ENCODE measurements around the gene OR4N5. TPM values are rescaled to one million over a fixed set of nuclear protein-coding genes. Genes with fewer than 3 reads are reported as not detected.

Gene OR4N5
- total and polyA plus RNA-seq, 12 donors, result not detected

DNA sequence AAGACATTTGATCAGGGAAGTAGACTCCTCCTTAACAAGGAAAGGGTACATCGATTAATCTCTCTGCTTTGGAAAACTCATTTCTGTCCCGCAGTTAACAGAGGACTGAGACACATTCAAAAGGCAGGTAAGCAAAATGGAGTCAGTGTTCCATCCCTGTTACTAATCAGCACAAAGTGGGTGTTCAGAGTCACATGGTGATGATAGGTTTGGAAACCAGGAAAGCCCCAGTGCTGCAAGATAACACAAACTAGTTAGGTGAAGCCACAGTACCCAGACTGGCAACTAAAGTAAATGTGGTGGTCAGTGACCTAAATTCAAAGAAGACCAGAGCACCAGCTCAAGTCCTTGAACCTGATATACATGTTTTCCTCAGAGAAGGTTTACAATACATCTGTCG is 26.3 kb upstream of the OR4N5 start:
- WGBS, 2 donors, result 58 to 69% methylated on average over 3 of the region's 3 CpGs
- ATAC-seq, result no peak

DNA sequence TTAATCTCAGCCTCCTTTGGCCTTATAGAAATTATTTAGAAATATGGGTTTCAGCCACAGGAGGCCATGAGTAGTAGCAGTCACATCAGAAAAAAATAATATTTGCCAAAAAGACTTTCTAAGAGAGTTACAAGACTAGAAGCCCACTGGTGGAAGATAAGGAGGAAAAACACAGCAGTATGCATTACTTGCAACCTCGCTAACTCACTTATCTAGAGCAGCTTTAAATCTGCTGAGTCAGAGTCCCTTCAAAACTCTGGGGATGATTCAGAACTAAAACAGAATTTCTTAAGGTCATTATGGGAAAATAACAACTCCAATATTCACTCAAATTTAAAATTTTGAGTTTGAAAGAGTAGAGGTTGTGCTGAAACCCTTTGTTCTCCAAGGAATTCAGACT is 21.9 kb upstream of the OR4N5 start:
- H3K36me3 ChIP-seq, result no peaks in the 10 kb centered on the region
- H3K4me3 ChIP-seq, result no peak overlapping the region
- no peaks in the 10 kb centered on the region for H3K27me3 ChIP-seq
- TF ChIP-seq, protein P1, sequence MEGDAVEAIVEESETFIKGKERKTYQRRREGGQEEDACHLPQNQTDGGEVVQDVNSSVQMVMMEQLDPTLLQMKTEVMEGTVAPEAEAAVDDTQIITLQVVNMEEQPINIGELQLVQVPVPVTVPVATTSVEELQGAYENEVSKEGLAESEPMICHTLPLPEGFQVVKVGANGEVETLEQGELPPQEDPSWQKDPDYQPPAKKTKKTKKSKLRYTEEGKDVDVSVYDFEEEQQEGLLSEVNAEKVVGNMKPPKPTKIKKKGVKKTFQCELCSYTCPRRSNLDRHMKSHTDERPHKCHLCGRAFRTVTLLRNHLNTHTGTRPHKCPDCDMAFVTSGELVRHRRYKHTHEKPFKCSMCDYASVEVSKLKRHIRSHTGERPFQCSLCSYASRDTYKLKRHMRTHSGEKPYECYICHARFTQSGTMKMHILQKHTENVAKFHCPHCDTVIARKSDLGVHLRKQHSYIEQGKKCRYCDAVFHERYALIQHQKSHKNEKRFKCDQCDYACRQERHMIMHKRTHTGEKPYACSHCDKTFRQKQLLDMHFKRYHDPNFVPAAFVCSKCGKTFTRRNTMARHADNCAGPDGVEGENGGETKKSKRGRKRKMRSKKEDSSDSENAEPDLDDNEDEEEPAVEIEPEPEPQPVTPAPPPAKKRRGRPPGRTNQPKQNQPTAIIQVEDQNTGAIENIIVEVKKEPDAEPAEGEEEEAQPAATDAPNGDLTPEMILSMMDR (IDR thresholded peaks at IDR 0.05), result no peak
- WGBS, 2 donors, result 38 to 50% methylated on average over 1 of the region's 1 CpG
- H3K9me3 ChIP-seq, result peaks cover 0 to 52% (median 14%) of the 10 kb centered on the region in 11 donors
- no peaks in the 10 kb centered on the region for H3K4me1 ChIP-seq
- ATAC-seq (no peak), DNase-seq (no peak)
- intact Hi-C loops (cut with DNase I), result no loop called here
- no peak overlapping the region for H3K27ac ChIP-seq

More for the DNA sequence above, 26.3 kb upstream of the OR4N5 start:
- TF ChIP-seq, protein P1 (IDR thresholded peaks at IDR 0.05), result no peak
- Histone ChIP-seq H3K4me1 (no peaks in the 10 kb centered on the region), H3K27me3 (no peaks in the 10 kb centered on the region), H3K36me3 (no peaks in the 10 kb centered on the region), H3K27ac (no peak overlapping the region), H3K4me3 (no peak overlapping the region), H3K9me3 (peaks cover 0 to 9% (median 0%) of the 10 kb centered on the region in 11 donors)
- DNase-seq, result no peak
- intact Hi-C loops (cut with DNase I), result no loop called here

DNA sequence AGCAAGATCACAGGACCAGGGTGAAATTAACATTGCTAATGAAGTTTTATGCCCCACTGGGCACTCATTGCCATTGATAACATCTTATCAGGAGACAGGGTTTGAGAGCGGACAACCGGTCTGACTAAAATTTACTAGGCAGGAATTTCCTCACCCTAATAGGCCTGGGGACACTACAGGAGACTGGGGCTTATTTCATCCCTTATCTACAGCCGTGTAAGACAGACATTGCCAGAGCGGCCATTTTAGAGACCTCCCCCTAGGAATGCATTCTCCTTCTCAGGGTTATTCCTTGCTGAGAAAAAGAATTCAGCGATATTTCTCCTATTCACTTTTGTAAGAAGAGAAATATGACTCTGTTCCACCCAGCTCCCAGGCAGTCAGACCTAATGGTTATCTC is 19.8 kb upstream of the OR4N5 start:
- ATAC-seq, result no peak
- no peak for DNase-seq
- Histone ChIP-seq H3K4me3 (no peak overlapping the region), H3K36me3 (no peaks in the 10 kb centered on the region), H3K9me3 (peaks cover 0 to 56% (median 14%) of the 10 kb centered on the region in 11 donors), H3K4me1 (no peaks in the 10 kb centered on the region), H3K27me3 (no peaks in the 10 kb centered on the region), H3K27ac (no peak overlapping the region)
- intact Hi-C loops (cut with DNase I), result no loop called here
- TF ChIP-seq, protein P1 (IDR thresholded peaks at IDR 0.05), result no peak
- WGBS, 2 donors, result 70 to 82% methylated on average over 5 of the region's 5 CpGs

DNA sequence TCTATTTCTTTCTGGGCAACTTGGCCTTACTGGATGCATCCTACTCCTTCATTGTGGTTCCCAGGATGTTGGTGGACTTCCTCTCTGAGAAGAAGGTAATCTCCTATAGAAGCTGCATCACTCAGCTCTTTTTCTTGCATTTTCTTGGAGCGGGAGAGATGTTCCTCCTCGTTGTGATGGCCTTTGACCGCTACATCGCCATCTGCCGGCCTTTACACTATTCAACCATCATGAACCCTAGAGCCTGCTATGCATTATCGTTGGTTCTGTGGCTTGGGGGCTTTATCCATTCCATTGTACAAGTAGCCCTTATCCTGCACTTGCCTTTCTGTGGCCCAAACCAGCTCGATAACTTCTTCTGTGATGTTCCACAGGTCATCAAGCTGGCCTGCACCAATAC is 5.3 kb downstream of the OR4N5 start:
- Histone ChIP-seq H3K4me1 (no peaks in the 10 kb centered on the region), H3K9me3 (no peaks in the 10 kb centered on the region), H3K27me3 (no peaks in the 10 kb centered on the region), H3K36me3 (no peaks in the 10 kb centered on the region), H3K27ac (no peak overlapping the region), H3K4me3 (no peak overlapping the region)
- intact Hi-C loops (cut with DNase I), result no loop called here
- WGBS, 2 donors, result 18 to 24% methylated on average over 7 of the region's 7 CpGs
- no peak for ATAC-seq
- no peak for DNase-seq
- TF ChIP-seq, protein P1 (IDR thresholded peaks at IDR 0.05), result no peak

Data from heart right ventricle (tissue), 16 donors.